SK-N-SH (cell line): ENCODE measurements around the gene NID1. TPM values are rescaled to one million over a fixed set of nuclear protein-coding genes. Genes with fewer than 3 reads are reported as not detected.

Experiments
- CTCF ChIA-PET: fragments of 300-600, 350-600 bp; formaldehyde crosslinking; extraction: SDS; loops from one replicate; lab custom pipeline; 2021; lab: Yijun Ruan, JAX
- POLR2A ChIA-PET: fragments of 350-600 bp; sonication (Branson Sonifier 250); formaldehyde crosslinking; extraction: SDS; loops from one replicate; lab custom pipeline; 2020; ENCODE audit warnings: antibody characterized with exemption, inconsistent platforms; lab: Yijun Ruan, JAX
- DNase-seq: peaks from one replicate; pipeline ENCODE4 v3.0.0; 2012
- H2AFZ ChIP-seq: fragments of 200-600 bp; sonication (generic); 2 replicates; pipeline ENCODE4 v1.8.1; 2016; ENCODE audit warnings: antibody characterized with exemption, mild to moderate bottlenecking, low read depth
- H3F3A ChIP-seq: fragments of 200-600 bp; sonication (generic); replicated peaks from 2 replicates; pipeline ENCODE3; 2016; ENCODE audit warnings: antibody characterized with exemption, mild to moderate bottlenecking; ENCODE audit not compliant: insufficient read depth
- H3K27ac ChIP-seq, 2 experiments: fragments of 200-500 bp in 1 of 2; fragments of 200-600 bp in 1 of 2; sonication (Bioruptor generic) in 1 of 2; sonication (generic), shearing (Covaris generic) in 1 of 2; 2 replicates each; pipeline versions ENCODE4 v1.5.1 to v1.6.1; 2014 to 2016; ENCODE audit warnings: low read depth in 2 of 2, inconsistent platforms in 1 of 2, low read length in 1 of 2, mild to moderate bottlenecking in 1 of 2, mixed read lengths in 1 of 2
- H3K27me3 ChIP-seq: fragments of 200-600 bp; sonication (generic), shearing (Covaris generic); 2 replicates; pipeline ENCODE4 v1.6.1; 2016; ENCODE audit warnings: mixed run types; ENCODE audit not compliant: insufficient read depth
- H3K36me3 ChIP-seq, 2 experiments: fragments of 200-500 bp in 1 of 2; fragments of 200-600 bp in 1 of 2; sonication (Bioruptor generic) in 1 of 2; sonication (generic) in 1 of 2; replicated peaks in 1 of 2; 2 replicates each; pipeline versions ENCODE3 to v1.5.1; 2014 to 2016; ENCODE audit warnings: low read length in 1 of 2, mild to moderate bottlenecking in 1 of 2; ENCODE audit not compliant: insufficient read depth in 2 of 2, control insufficient read depth in 1 of 2
- H3K4me1 ChIP-seq, 2 experiments: fragments of 200-500 bp in 1 of 2; fragments of 200-600 bp in 1 of 2; sonication (Bioruptor generic) in 1 of 2; sonication (generic), shearing (Covaris generic) in 1 of 2; 2 replicates each; pipeline versions ENCODE4 v1.5.1 to v1.6.1; 2014 to 2016; ENCODE audit warnings: low read depth in 1 of 2, low read length in 1 of 2, mixed run types in 1 of 2; ENCODE audit not compliant: insufficient read depth in 2 of 2, control insufficient read depth in 1 of 2
- H3K4me2 ChIP-seq: fragments of 200-600 bp; sonication (generic), shearing (Covaris generic); 2 replicates; pipeline ENCODE4 v1.6.1; 2017; ENCODE audit warnings: mixed run types
- H3K4me3 ChIP-seq, 2 experiments: fragments of 200-500 bp in 1 of 2; fragments of 200-600 bp in 1 of 2; sonication (Bioruptor generic) in 1 of 2; sonication (generic), shearing (Covaris generic) in 1 of 2; 2 replicates each; pipeline versions ENCODE4 v1.5.1 to v1.8.1; 2014 to 2016; ENCODE audit warnings: low read depth in 2 of 2, inconsistent platforms in 1 of 2, low read length in 1 of 2, mild to moderate bottlenecking in 1 of 2, mixed read lengths in 1 of 2, moderate library complexity in 1 of 2
- H3K79me2 ChIP-seq: fragments of 200-600 bp; sonication (generic); 2 replicates; pipeline ENCODE4 v1.8.1; 2017; ENCODE audit warnings: mild to moderate bottlenecking; ENCODE audit not compliant: insufficient read depth
- H3K9ac ChIP-seq: fragments of 200-600 bp; sonication (generic); 2 replicates; pipeline ENCODE4 v1.6.1; 2017; ENCODE audit warnings: mixed run types
- H3K9me2 ChIP-seq: fragments of 200-600 bp; sonication (generic); 2 replicates; pipeline ENCODE4 v1.6.1; 2017; ENCODE audit warnings: mixed run types
- H3K9me3 ChIP-seq: fragments of 200-600 bp; sonication (generic); 2 replicates; pipeline ENCODE4 v1.6.1; 2017; ENCODE audit warnings: mixed run types, mild to moderate bottlenecking, moderate library complexity
- H4K20me1 ChIP-seq: fragments of 200-600 bp; sonication (generic); 2 replicates; pipeline ENCODE4 v1.6.1; 2017; ENCODE audit warnings: mild to moderate bottlenecking, mixed run types; ENCODE audit not compliant: insufficient read depth
- CTCF ChIP-seq: fragments of 200-600 bp; sonication (generic); IDR thresholded peaks from 2 replicates; pipeline ENCODE4 v1.6.1; 2017; ENCODE audit warnings: antibody characterized with exemption, mild to moderate bottlenecking, moderate library complexity
- GABPA ChIP-seq: IDR thresholded peaks from 2 replicates; pipeline ENCODE4 v1.4.0; 2012; ENCODE audit warnings: low read depth, mild to moderate bottlenecking
- GATA2 ChIP-seq: sonication (generic); formaldehyde crosslinking; IDR thresholded peaks from 2 replicates; pipeline ENCODE4 v1.5.0; 2020; ENCODE audit warnings: mild to moderate bottlenecking, missing genetic modification reagents
- NFIC ChIP-seq: IDR thresholded peaks from 2 replicates; pipeline ENCODE4 v1.4.0; 2012; ENCODE audit warnings: borderline replicate concordance
- PBX3 ChIP-seq: IDR thresholded peaks from 2 replicates; pipeline ENCODE4; 2012
- ZBTB33 ChIP-seq: IDR thresholded peaks from 2 replicates; pipeline ENCODE4 v1.4.0; 2012; ENCODE audit warnings: low read depth, borderline replicate concordance
- WGBS: methylation state at CpG from one replicate; pipeline ENCODE4 v1.1.6; 2017; ENCODE audit warnings: low lambda C conversion rate; 5-methylcytosine and 5-hydroxymethylcytosine counted together
- polyA plus RNA-seq, 3 experiments: library from polyadenylated mRNA; depleted of rRNA; stranded (reverse); fragments of >200 nt; gene quantifications; 2 replicates each; pipeline ENCODE4 v1.2.3, GENCODE V29; 2012

NID1 gene
- polyA plus RNA-seq, 1 of the 3 experiments (the other 2 are of a cell fraction): 74.3 TPM

- H3F3A ChIP-seq: no peaks in the 10 kb centered on the region
- TF ChIP-seq GATA2 (CRISPR knock-in tag) (no peak), CTCF (no peak)
- TF ChIP-seq, all 33 proteins: peak for 0
- Histone ChIP-seq H3K9me2 (no peaks in the 10 kb centered on the region), H3K4me2 (no peak overlapping the region), H3K9ac (no peak overlapping the region), H3K79me2 (no peaks in the 10 kb centered on the region), H4K20me1 (no peaks in the 10 kb centered on the region), H3K27me3 (no peaks in the 10 kb centered on the region), H3K4me1 (peaks cover 0 to 3% of the 10 kb centered on the region in 2 experiments; a peak in 1 of 4 replicates), H3K9me3 (no peaks in the 10 kb centered on the region), H3K27ac (no peak overlapping the region), H2AFZ (no peak overlapping the region), H3K4me3 (no peak overlapping the region), H3K36me3 (peaks cover 18 to 43% of the 10 kb centered on the region in 2 experiments)
- ChIA-PET POLR2A (no interaction called here), CTCF (interaction anchor here (2.0 kb wide), 1 partner anchor 52 kb away, joined by 5 read pairs; no protein-coding TSS in a partner anchor)
- no peak for DNase-seq
- 91% methylated on average over 15 of the region's 15 CpGs for WGBS
These were observed 40.8 kb downstream of the NID1 start for GRCh38 chr1:236023926-236024565.

GRCh38 chr1:236021424-236022135, 43.3 kb downstream of the NID1 start:
- Histone ChIP-seq H3K79me2 (no peaks in the 10 kb centered on the region), H3F3A (no peaks in the 10 kb centered on the region), H3K9me3 (no peaks in the 10 kb centered on the region), H3K9me2 (no peaks in the 10 kb centered on the region), H3K9ac (no peak overlapping the region), H3K4me3 (no peak overlapping the region), H3K4me2 (no peak overlapping the region), H3K27ac (no peak overlapping the region), H4K20me1 (no peaks in the 10 kb centered on the region), H3K4me1 (peaks cover 0 to 3% of the 10 kb centered on the region in 2 experiments; a peak in 1 of 4 replicates), H3K36me3 (peaks cover 18 to 27% of the 10 kb centered on the region in 2 experiments), H2AFZ (no peak overlapping the region), H3K27me3 (no peaks in the 10 kb centered on the region)
- TF ChIP-seq NFIC (no peak), GABPA (no peak), PBX3 (no peak), ZBTB33 (no peak)
- WGBS: 81% methylated on average over 9 of the region's 9 CpGs
- CTCF ChIA-PET: interaction anchor here (0.9 kb wide), 1 partner anchor 8 kb away, joined by 3 read pairs; no protein-coding TSS in a partner anchor
- POLR2A ChIA-PET: no interaction called here
- no peak for DNase-seq
